Stimulated activated CD4-positive, alpha-beta T cell treated with anti-CD3 and anti-CD28 coated beads, Interleukin-4, amount 100 ng/mL, for 24 hours (primary cell): ENCODE data around the gene TMEM266.

Experiments used
- DNase-seq: peaks from one replicate; pipeline ENCODE4 v3.0.0-alpha.2; 2020

Gene TMEM266

GRCh38 chr15:76206325-76206976 lies 146.7 kb downstream of the TMEM266 start:
- DNase-seq = no peak

- DNase-seq = no peak
Measured at GRCh38 chr15:76208084-76208785, 148.4 kb downstream of the TMEM266 start.

DNA sequence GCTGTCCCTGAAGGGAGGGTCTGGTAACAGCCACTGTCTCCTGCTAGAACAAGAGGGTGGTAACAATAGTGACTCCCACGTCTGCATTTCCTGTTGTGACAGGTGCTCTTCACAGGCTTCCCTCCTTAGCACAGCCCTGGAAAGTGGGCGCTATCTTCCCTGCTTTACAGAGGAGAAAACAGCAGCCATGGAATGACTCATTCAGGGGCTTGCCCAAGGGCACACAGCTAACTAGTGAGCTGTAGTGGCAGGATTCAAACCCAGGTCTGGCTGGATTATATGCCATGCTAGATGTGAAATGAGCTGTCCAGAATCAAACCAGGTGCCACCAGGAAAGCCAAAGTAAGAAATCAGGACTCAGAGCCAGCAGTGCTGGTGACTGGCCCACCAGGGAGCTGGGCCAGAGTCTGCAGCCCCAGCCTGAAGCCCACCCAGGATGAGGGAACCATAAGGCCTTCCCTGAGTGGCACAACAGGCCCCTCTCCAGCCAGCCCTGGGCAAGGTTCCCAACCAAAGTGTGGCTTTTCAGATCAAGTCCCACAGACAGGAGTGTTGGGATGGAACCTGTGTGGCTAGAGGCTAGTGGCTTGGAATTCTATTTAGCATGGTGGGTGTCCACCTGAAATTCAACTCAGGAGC lies 149.1 kb downstream of the TMEM266 start:
- no peak for DNase-seq

DNA sequence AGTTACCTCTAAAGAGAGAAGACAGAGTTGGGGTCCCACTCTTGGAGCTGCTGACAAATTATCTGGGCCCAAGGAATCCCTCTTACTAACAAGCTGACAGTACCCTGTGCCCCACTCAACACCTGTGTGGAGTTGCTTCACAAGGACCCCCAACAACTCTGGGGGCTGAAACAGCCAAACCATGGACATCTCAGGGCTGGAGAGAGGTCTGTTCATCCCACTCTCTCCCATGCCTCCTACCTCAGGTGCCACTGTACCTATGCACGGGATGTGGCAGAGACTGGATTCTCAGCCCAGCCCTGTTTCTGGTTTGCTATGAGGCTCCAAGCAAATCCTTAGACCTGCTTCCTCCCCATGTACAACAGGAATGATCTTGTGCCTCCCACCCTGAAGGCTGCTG lies 149.7 kb downstream of the TMEM266 start:
- no peak for DNase-seq

DNA sequence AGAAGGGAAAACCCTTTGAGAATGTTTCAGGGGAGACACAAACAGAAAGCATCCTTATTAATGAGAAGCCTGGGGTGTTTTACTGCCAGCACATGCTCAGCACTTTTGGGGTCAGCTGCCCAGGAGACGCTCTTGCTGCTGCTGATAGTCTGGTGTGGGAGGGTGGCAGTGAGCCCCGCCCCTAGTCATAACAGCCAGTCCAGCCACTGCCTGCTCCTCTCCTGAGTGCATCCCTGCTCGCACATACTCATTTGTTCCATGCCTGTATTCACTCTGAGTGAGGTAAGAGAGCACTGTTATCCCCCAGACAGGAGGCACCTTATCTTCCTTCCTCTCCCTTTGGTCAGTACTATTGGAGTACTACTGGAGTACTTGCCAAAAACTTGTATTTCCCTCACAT lies 150.2 kb downstream of the TMEM266 start:
- DNase-seq = no peak

DNA sequence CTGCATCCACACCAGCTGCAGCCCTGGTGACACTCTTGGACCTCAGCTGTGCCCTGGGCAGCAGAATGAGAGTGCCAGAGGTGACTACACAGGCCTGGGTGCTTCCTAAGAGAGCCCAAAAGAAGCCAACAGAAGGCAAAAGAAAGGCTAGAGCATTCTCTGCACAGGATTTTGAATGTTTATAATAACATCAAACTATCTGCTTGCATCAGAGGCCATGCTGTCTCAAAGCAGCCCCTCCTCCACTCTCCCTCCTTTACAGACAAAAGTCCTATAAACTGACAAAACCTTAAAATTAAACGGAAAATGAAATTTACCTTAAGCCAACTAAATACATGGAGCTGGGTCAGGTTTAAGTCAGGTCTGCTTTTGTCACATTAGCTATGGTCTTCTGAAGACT lies 155.8 kb downstream of the TMEM266 start:
- no peak for DNase-seq

DNA sequence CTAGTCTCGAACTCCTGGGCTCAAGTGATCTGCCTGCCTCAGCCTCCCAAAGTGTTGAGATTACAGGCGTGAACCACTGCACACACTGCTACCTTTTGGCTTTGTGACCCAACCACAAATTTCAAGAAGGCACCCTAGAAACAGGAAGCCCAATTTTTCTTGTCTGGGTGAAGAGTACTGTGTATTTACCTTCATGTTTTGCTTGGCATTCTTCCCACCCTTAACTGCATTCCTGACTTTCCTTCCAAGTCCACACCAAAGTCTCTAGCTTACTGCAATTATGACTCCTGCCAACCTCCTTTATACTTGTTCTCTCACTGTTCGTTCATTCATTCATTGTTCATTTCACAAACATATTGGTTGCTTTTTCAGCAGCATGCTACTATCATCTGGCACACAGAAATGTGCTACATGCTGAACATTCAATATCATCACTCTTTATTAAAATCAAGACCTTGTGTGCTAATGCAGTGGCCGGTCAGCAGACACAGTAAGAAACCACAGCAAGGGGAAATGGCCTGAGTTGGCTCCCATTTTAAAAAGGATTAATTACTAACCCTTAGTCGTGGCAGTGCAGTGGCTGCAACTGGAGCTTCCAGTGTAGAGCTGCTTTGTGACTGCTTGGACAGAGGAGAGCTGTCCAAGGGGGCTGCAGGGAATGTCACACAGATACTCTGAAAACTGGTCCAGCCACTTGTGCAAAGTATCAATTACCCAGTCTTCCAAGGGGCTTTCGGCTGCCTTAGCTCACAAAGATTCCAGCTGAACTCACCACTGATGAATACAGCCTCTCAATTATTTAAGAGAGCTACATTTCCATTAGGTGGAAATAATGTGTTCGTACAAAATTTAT lies 157.5 kb downstream of the TMEM266 start:
- DNase-seq = no peak

DNA sequence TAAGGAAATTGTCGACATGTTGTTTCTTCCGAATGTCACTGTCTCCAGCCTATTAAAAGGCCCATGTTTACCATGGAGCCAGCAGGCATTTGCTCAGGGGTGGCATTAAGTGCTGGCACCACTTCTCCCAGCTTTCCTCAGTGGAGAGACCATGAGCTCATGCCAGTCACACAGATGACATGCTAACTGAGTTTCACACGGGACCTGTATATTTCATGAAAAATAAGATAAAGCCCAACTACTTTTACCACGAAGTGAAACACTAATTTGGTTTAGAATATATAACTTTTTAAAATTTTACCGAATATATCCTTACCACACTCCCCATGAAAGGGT lies 158.1 kb downstream of the TMEM266 start:
- no peak for DNase-seq

GRCh38 chr15:76221085-76221767 lies 161.4 kb downstream of the TMEM266 start:
- no peak for DNase-seq

DNA sequence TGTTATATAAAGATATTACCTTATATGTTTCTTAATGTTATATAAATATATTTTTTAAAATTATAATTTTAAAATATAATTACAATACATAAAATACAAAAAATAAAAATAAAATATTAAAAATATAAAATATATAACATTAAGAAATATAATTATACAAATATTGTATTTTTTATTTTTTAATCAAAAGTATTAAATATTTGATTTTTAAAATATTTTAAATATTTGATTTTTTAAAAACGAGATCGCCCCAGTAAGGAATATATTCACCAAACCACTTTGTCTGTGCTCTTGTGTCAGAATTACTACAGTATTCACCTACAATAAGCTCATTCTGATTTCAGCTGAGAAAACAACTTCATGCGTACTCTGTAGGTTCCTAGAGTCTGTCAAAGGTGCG lies 162.4 kb downstream of the TMEM266 start:
- DNase-seq = no peak

DNA sequence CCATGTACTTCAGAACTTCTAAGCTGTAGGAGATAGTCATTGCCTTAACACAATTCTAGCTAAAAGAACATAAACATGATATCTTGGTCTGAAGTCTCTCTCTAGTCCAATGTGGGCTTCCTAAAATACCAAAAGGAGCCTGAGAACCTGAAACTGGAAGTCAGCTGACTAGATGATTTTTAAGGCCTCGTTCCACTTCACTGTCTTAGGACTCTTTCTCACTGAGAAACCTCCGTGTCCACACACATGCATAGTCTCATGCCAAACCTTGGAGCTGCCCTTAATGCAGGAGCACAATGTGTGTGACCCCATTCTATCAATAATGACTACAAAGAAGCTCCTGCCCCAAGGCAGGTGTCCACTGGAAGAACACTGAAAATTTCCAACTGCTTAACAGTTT lies 163.7 kb downstream of the TMEM266 start:
- DNase-seq = no peak

- no peak for DNase-seq
Measured at GRCh38 chr15:76229266-76229665, 169.5 kb downstream of the TMEM266 start.

DNA sequence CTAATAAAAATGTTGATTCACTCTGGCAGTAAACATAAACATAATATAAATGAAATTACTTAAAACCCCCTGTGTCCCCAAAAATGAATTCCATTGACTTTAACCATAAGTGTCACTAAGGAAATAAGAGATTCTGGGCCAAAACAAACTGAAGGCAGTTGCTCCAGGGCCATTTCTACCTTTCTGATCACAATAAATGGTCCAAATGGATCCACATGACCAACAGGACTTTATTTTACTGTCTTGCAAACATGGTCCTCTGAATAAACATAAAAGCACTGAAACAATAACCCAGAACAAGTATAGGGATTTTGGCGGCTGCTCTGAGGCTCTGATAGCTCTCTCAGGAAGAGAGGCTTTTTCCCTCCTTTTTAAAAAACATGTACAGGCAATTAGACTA lies 174.1 kb downstream of the TMEM266 start:
- no peak for DNase-seq

DNA sequence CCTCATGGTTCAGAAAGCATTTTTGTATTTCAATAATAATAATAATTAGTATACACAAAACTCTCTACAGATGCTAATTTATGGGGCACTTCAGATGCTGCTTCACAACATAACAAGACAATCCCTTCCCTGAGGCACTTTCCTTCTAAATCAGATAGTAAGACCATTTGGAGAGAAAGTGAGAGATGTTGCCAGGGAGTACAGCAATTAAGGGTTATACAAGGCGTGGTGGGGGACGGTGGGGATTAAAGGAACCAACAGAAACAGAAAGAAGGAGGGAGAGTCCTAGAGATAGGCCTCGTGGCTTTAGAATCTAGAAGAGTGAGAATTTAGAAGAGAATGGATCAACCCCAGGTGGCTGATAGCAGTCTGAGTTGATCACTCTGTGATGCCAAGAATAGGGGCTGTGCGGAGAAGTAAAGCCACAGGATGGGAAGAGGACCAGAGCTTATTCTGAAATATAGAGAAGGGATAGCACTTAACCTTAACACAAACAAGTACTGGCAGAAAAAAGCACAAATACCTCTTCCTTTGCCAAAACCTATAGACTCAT lies 174.6 kb downstream of the TMEM266 start:
- no peak for DNase-seq

DNA sequence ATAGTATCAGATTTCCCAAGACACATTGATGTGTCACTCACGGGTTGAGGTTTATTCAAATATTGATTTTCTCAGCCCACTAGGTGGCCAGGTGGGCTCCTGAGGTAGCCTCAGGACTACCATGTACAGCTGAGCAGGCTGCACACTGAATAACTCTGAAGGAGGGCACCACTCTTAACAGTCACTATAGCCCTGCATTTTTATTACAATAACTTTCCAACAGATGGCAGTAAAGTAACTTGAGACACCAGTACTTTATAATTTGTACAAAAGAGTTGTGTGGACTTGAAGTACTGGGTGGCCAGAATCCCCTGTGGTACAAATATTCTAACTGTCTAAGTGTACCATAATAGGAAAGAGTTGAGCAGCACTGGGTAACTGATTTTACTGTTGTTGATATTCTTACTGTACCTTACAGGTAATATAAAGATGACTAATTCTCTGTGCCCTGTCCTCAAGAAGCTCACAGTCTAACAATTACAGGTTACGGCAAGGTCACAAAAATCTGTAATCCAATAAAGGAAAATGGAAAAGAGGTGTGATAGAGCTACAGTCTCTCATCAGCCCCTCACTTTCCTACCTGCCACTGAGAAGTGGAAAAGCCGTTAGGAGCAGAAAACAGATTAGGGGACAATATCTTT lies 175.5 kb downstream of the TMEM266 start:
- DNase-seq = no peak

- DNase-seq = no peak
Measured at GRCh38 chr15:76236350-76236749, 176.6 kb downstream of the TMEM266 start.

DNA sequence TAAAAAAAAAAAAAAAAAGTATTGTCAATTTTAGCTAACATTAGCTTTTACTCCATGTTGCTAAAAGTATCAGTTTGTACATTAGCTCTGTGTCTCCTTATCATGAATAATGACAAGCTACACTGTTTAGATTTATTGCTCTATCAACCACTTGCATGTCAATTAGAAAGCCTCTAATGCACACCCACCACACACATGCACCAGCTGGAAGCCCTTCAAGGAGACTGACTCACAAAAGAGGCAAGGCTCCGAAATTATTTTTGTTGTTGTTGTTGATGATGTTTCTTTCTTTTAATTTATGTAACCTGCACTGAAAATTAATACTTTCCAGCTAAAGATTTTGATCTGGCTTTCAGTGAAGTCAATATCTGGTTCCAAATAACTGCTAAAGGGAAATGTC lies 180.0 kb downstream of the TMEM266 start:
- no peak for DNase-seq

DNA sequence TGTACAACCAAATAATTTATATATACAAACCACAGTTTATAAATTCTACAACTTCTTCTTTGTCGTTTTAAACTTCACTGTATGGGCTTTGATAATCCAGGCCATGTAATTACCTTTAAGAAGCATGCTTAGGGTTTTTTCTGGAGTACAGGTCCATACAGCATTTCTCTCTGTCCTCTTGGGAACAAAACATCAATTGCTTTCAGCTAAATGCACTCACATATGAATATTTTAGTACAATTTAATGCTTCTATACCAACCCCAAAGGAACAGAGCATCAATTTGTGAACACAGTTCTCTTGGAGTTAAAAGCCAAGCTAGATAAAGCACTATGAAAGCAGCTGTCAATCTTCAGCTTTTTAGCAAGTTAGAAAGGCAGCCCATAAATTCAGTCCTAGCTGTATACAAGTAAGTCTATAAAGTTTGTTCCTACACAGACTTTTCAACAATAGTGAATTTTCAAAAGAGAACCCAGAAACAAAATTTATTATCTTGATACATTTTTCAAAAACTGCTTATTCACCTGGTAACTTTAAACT lies 185.4 kb downstream of the TMEM266 start:
- no peak for DNase-seq

DNA sequence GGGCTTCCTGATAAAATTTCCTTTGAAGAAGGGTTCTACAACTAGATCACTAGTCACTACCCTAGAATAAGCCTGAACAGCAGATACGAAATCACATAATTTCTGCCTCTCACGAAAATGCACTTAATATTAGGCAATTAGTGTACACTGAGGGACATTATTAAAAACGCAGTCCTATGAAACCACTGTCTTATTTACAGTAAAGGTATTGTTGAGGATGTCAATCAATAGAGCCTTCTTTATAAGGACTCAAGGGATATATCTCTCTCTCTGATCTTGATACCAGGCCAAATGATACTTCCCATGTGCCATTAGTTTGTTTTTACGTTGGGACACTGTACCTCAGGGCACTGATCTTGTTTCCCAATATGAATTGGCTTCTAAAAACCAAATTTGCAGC lies 191.9 kb downstream of the TMEM266 start:
- DNase-seq = no peak

DNA sequence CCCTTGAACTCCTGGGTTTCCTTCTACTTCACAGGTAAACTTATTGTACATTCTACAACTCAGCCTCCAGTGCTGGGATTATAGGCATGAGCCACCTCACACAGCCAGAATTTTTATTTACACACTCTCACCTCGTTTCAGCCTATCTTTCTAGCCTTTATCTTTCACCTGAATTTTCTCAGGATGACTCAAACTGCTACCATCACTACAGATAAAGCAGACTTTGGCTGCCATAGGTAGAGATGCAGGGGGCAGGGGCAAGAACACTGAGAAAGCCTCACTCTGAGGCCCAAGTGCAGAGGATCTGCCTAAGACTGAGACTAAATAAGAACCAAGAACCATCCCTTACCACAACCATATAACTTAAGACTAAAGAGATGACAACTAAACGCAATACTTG lies 192.5 kb downstream of the TMEM266 start:
- DNase-seq = no peak

GRCh38 chr15:76253691-76254473 lies 194.1 kb downstream of the TMEM266 start:
- DNase-seq = no peak
